K562 (cell line): Measurements from ENCODE around the gene FAM50A. TPM values are rescaled to one million over a fixed set of nuclear protein-coding genes. Genes with fewer than 3 reads are reported as not detected.

Source experiments
- ATF6 ChIP-seq: sonication (generic); formaldehyde crosslinking; IDR thresholded peaks from 2 replicates; pipeline ENCODE4 v1.4.0; 2020; ENCODE audit warnings: mild to moderate bottlenecking, missing genetic modification reagents
- BRF1 ChIP-seq: IDR thresholded peaks from 3 replicates; pipeline ENCODE4 v1.6.1; 2011; ENCODE audit warnings: borderline replicate concordance, mild to moderate bottlenecking; ENCODE audit not compliant: insufficient read length; ENCODE audit errors: extremely low read depth
- FOS ChIP-seq: IDR thresholded peaks from 3 replicates; pipeline ENCODE4 v1.6.1; 2011; ENCODE audit not compliant: insufficient read length; ENCODE audit errors: extremely low read depth
- GATAD2B ChIP-seq: fragments of 450-650 bp; IDR thresholded peaks from 2 replicates; pipeline ENCODE4 v1.6.1; 2017; ENCODE audit warnings: mild to moderate bottlenecking, borderline replicate concordance
- NFIX ChIP-seq: fragments of 250-450 bp; sonication (Bioruptor Pico); IDR thresholded peaks from 2 replicates; pipeline ENCODE4 v1.4.0; 2020; ENCODE audit warnings: low read depth, mild to moderate bottlenecking, moderate library complexity
- PHB ChIP-seq: fragments of 250-450 bp; sonication (Bioruptor Pico); IDR thresholded peaks from 2 replicates; pipeline ENCODE4 v1.5.0; 2021
- POLR2A ChIP-seq: fragments of 450-650 bp; conservative IDR thresholded peaks from 2 replicates; pipeline ENCODE4 v1.6.1; 2016
- PYGO2 ChIP-seq: fragments of 450-650 bp; IDR thresholded peaks from 2 replicates; pipeline ENCODE4 v1.6.1; 2016; ENCODE audit warnings: mild to moderate bottlenecking, missing genetic modification characterization, moderate library complexity, missing compliant biosample characterization
- RBFOX2 ChIP-seq: fragments of 200-400 bp; formaldehyde crosslinking; IDR thresholded peaks from 2 replicates; pipeline ENCODE4 v1.6.1; 2017; ENCODE audit warnings: low read depth, mild to moderate bottlenecking, low read length, moderate library complexity
- SNRNP70 ChIP-seq: fragments of 200-400 bp; formaldehyde crosslinking; optimal IDR thresholded peaks from 2 replicates; pipeline ENCODE3; 2017; ENCODE audit warnings: low read depth, low read length
- TARDBP ChIP-seq: fragments of 450-650 bp; IDR thresholded peaks from 2 replicates; pipeline ENCODE4 v1.6.1; 2016
- ZBTB7A ChIP-seq: IDR thresholded peaks from 2 replicates; pipeline ENCODE4 v1.6.1; 2011; ENCODE audit warnings: low read depth, mild to moderate bottlenecking, low read length, moderate library complexity, borderline replicate concordance; ENCODE audit not compliant: control insufficient read depth
- ZBTB9 ChIP-seq: fragments of 450-650 bp; formaldehyde crosslinking; IDR thresholded peaks from 2 replicates; pipeline ENCODE4 v1.4.0; 2020; ENCODE audit warnings: mild to moderate bottlenecking, moderate library complexity
- ZNF551 ChIP-seq: fragments of 250-450 bp; sonication (Bioruptor Pico); IDR thresholded peaks from 2 replicates; pipeline ENCODE4 v1.5.0; 2021; ENCODE audit warnings: mild to moderate bottlenecking, moderate library complexity
- ZSCAN32 ChIP-seq: fragments of 450-650 bp; formaldehyde crosslinking; IDR thresholded peaks from 2 replicates; pipeline ENCODE4 v1.4.0; 2020; ENCODE audit warnings: mild to moderate bottlenecking, moderate library complexity
- polyA plus RNA-seq, 8 experiments: library from polyadenylated mRNA; depleted of rRNA in 4 of 8; stranded (reverse) in 5 of 8; unstranded in 3 of 8; fragments of >200 nt; fragmentation: Nextera tagmentation in 2 of 8; fragmentation: Illumina TruSeq in 1 of 8; extraction: Ambion mirVana in 2 of 8; extraction: Trizol in 1 of 8; gene quantifications; 2 replicates each; pipeline versions ENCODE4 v1.2.1 to v1.2.3, GENCODE V29; 2011 to 2014; ENCODE audit warnings: inconsistent platforms in 1 of 8, missing spikeins in 1 of 8
- total RNA-seq, 7 experiments: library from RNA; depleted of rRNA in 6 of 7; stranded (reverse); fragments of >200 nt in 6 of 7; fragmentation: Illumina TruSeq in 2 of 7; extraction: Trizol in 2 of 7; gene quantifications; 2 replicates each; pipeline versions ENCODE4 v1.2.1 to v1.2.3, GENCODE V29; 2011 to 2021; ENCODE audit warnings: low replicate concordance in 1 of 7
- TF ChIP-seq, protein P1 (sequence below): sonication (generic); formaldehyde crosslinking; IDR thresholded peaks from 2 replicates; pipeline ENCODE4 v1.8.0; 2023; ENCODE audit warnings: mild to moderate bottlenecking, missing genetic modification reagents
- TF ChIP-seq, protein P2 (sequence below): sonication (generic); formaldehyde crosslinking; IDR thresholded peaks from 2 replicates; pipeline ENCODE4 v1.8.0; 2022; ENCODE audit warnings: missing genetic modification reagents, mild to moderate bottlenecking, borderline replicate concordance

FAM50A gene
- total and polyA plus RNA-seq, 9 of the 15 experiments (the other 6 are each of a cell fraction or from before 2014, with no cell fraction given) = 4.4 to 114 (median 67.3) TPM

DNA sequence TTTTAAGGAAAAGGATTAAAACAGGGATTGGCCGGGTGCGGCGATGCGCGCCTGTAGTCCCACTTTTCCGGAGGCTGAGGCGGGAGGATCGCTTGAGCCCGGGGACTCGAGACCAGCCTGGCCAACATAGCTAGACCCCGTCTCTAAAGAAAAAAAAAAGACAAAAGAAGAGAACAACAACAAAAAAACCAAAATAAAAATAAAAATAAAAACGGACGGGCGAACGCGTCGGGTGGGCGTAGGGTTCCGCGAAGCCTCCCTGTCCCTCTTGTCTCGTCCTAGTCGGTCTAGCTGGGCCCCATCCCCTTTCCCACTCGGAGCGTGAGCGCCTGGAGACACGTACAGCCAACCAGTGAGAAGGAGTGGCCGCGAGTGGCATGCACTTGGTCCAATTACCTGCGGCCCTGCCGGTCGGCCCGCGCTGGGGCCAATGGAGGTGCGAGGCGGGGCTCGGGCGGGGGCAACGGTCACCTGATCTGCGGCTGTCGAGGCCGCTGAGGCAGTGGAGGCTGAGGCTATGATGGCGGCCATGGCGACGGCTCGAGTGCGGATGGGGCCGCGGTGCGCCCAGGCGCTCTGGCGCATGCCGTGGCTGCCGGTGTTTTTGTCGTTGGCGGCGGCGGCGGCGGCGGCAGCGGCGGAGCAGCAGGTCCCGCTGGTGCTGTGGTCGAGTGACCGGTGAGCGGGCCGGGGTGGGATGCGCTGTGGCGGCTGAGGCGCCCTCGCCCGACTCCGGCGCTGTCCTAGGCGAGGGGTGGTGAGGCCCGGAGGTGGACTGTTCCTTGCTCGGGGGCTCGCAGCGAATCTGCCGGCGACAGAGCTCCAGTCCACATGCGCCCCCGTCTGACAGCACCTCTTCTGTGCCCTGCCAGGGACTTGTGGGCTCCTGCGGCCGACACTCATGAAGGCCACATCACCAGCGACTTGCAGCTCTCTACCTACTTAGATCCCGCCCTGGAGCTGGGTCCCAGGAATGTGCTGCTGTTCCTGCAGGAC is 15.5 kb upstream of the FAM50A start, which contains the start of gene ATP6AP1 (continued):
- TF ChIP-seq ATF6 = no peak
- no peak for TF ChIP-seq PYGO2 (tag)
- TF ChIP-seq, protein P1, sequence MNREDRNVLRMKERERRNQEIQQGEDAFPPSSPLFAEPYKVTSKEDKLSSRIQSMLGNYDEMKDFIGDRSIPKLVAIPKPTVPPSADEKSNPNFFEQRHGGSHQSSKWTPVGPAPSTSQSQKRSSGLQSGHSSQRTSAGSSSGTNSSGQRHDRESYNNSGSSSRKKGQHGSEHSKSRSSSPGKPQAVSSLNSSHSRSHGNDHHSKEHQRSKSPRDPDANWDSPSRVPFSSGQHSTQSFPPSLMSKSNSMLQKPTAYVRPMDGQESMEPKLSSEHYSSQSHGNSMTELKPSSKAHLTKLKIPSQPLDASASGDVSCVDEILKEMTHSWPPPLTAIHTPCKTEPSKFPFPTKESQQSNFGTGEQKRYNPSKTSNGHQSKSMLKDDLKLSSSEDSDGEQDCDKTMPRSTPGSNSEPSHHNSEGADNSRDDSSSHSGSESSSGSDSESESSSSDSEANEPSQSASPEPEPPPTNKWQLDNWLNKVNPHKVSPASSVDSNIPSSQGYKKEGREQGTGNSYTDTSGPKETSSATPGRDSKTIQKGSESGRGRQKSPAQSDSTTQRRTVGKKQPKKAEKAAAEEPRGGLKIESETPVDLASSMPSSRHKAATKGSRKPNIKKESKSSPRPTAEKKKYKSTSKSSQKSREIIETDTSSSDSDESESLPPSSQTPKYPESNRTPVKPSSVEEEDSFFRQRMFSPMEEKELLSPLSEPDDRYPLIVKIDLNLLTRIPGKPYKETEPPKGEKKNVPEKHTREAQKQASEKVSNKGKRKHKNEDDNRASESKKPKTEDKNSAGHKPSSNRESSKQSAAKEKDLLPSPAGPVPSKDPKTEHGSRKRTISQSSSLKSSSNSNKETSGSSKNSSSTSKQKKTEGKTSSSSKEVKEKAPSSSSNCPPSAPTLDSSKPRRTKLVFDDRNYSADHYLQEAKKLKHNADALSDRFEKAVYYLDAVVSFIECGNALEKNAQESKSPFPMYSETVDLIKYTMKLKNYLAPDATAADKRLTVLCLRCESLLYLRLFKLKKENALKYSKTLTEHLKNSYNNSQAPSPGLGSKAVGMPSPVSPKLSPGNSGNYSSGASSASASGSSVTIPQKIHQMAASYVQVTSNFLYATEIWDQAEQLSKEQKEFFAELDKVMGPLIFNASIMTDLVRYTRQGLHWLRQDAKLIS (CRISPR knock-in tag) = 0 out of 2 replicates have a peak, but pooled peaks have one; percentile 9
- TF ChIP-seq BRF1 = no peak
- TF ChIP-seq, protein P2, sequence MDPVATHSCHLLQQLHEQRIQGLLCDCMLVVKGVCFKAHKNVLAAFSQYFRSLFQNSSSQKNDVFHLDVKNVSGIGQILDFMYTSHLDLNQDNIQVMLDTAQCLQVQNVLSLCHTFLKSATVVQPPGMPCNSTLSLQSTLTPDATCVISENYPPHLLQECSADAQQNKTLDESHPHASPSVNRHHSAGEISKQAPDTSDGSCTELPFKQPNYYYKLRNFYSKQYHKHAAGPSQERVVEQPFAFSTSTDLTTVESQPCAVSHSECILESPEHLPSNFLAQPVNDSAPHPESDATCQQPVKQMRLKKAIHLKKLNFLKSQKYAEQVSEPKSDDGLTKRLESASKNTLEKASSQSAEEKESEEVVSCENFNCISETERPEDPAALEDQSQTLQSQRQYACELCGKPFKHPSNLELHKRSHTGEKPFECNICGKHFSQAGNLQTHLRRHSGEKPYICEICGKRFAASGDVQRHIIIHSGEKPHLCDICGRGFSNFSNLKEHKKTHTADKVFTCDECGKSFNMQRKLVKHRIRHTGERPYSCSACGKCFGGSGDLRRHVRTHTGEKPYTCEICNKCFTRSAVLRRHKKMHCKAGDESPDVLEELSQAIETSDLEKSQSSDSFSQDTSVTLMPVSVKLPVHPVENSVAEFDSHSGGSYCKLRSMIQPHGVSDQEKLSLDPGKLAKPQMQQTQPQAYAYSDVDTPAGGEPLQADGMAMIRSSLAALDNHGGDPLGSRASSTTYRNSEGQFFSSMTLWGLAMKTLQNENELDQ (CRISPR knock-in tag) = no peak
- TF ChIP-seq POLR2A = peak; percentile 69
- TF ChIP-seq SNRNP70 = no peak
- no peak for TF ChIP-seq ZSCAN32
- no peak for TF ChIP-seq TARDBP
- no peak for TF ChIP-seq GATAD2B
- TF ChIP-seq ZNF551 (CRISPR knock-in tag) = no peak
- TF ChIP-seq PHB (CRISPR knock-in tag) = no peak
- TF ChIP-seq RBFOX2 = peak; percentile 83
- 0 out of 2 replicates have a peak, but pooled peaks have one; percentile 14 for TF ChIP-seq ZBTB7A
- TF ChIP-seq FOS = peak; percentile 94
- TF ChIP-seq NFIX (CRISPR knock-in tag) = no peak
- TF ChIP-seq ZBTB9 (CRISPR knock-in tag) = no peak
